Spinal cord (tissue), 10 donors: ENCODE results near the gene TCAP. TPM values are rescaled to one million over a fixed set of nuclear protein-coding genes. Genes with fewer than 3 reads are reported as not detected.

Source experiments
- DNase-seq, 6 donors: peaks; one replicate each; pipeline versions ENCODE4 v3.0.0 to v3.0.0-alpha.2; 2013 to 2015; ENCODE audit warnings: low spot score in 6 of 6, low read depth in 4 of 6
- H3K27ac ChIP-seq: one replicate; pipeline ENCODE4 v1.5.1; 2013; ENCODE audit warnings: low read depth, low read length, control low read depth
- H3K27me3 ChIP-seq: one replicate; pipeline ENCODE4 v1.6.1; 2013; ENCODE audit warnings: low read length; ENCODE audit not compliant: control insufficient read depth, insufficient read depth
- H3K36me3 ChIP-seq: one replicate; pipeline ENCODE4 v1.6.1; 2013; ENCODE audit warnings: low read length; ENCODE audit not compliant: control insufficient read depth, insufficient read depth
- H3K4me1 ChIP-seq: one replicate; pipeline ENCODE4 v1.6.1; 2013; ENCODE audit warnings: low read length; ENCODE audit not compliant: control insufficient read depth, insufficient read depth
- H3K4me3 ChIP-seq: one replicate; pipeline ENCODE4 v1.5.1; 2013; ENCODE audit warnings: low read depth, low read length, control low read depth
- H3K9me3 ChIP-seq: one replicate; pipeline ENCODE4 v1.6.1; 2013; ENCODE audit warnings: low read length; ENCODE audit not compliant: control insufficient read depth, insufficient read depth
- WGBS: methylation state at CpG from one replicate; pipeline ENCODE4 v1.1.5; 2013; ENCODE audit warnings: missing lambda C conversion rate; ENCODE audit not compliant: insufficient coverage; 5-methylcytosine and 5-hydroxymethylcytosine counted together
- polyA plus RNA-seq, 2 donors: library from polyadenylated mRNA; unstranded; fragments of 120-200 nt; gene quantifications; one replicate each; pipeline ENCODE4 v1.2.1, GENCODE V29; 2013; ENCODE audit not compliant: insufficient read length in 2 of 2
- total RNA-seq, 2 donors: library from RNA; depleted of rRNA in 1 of 2; stranded (reverse); fragments of 120-200 nt in 1 of 2; fragments of >200 nt in 1 of 2; gene quantifications; one replicate each; pipeline versions ENCODE4 v1.2.3 to v1.2.4, GENCODE V29; 2013 to 2014
- donor health status: healthy.

TCAP gene
- total and polyA plus RNA-seq, 4 donors = 0.30 to 6.0 (median 3.3) TPM

GRCh38 chr17:39659279-39660010, 5.7 kb upstream of the TCAP start:
- Histone ChIP-seq H3K4me1 (peaks cover 31% of the 10 kb centered on the region), H3K4me3 (no peak overlapping the region), H3K27me3 (no peaks in the 10 kb centered on the region), H3K9me3 (no peaks in the 10 kb centered on the region), H3K36me3 (peaks cover 93% of the 10 kb centered on the region), H3K27ac (peak overlapping the region; percentile 50)
- 75% methylated on average over 4 of the region's 15 CpGs for WGBS
- DNase-seq = no peak

GRCh38 chr17:39660011-39660360, 5.2 kb upstream of the TCAP start:
- no peaks in the 10 kb centered on the region for H3K9me3 ChIP-seq
- H3K4me3 ChIP-seq = no peak overlapping the region
- H3K4me1 ChIP-seq = peaks cover 27% of the 10 kb centered on the region
- H3K36me3 ChIP-seq = peaks cover 91% of the 10 kb centered on the region
- H3K27me3 ChIP-seq = no peaks in the 10 kb centered on the region
- H3K27ac ChIP-seq = peak overlapping the region; percentile 47
- 89% methylated on average over 5 of the region's 5 CpGs for WGBS
- DNase-seq = no peak

GRCh38 chr17:39660397-39661385, 4.5 kb upstream of the TCAP start:
- H3K4me1 ChIP-seq = peaks cover 30% of the 10 kb centered on the region
- peak overlapping the region; percentile 47 for H3K27ac ChIP-seq
- peaks cover 88% of the 10 kb centered on the region for H3K36me3 ChIP-seq

GRCh38 chr17:39661744-39662541, 3.2 kb upstream of the TCAP start:
- no peak for DNase-seq
- H3K27me3 ChIP-seq = peaks cover 5% of the 10 kb centered on the region
- 94% methylated on average over 7 of the region's 8 CpGs for WGBS
- no peak overlapping the region for H3K4me3 ChIP-seq
- peaks cover 42% of the 10 kb centered on the region for H3K4me1 ChIP-seq
- H3K9me3 ChIP-seq = no peaks in the 10 kb centered on the region
- no peak overlapping the region for H3K27ac ChIP-seq
- peaks cover 79% of the 10 kb centered on the region for H3K36me3 ChIP-seq

More at GRCh38 chr17:39660397-39661385, 4.5 kb upstream of the TCAP start:
- no peak for DNase-seq
- 90% methylated on average over 33 of the region's 35 CpGs for WGBS
- Histone ChIP-seq H3K4me3 (no peak overlapping the region), H3K27me3 (no peaks in the 10 kb centered on the region), H3K9me3 (no peaks in the 10 kb centered on the region)

GRCh38 chr17:39662551-39663339, 2.4 kb upstream of the TCAP start:
- Histone ChIP-seq H3K27me3 (peaks cover 10% of the 10 kb centered on the region), H3K4me3 (no peak overlapping the region), H3K36me3 (peaks cover 71% of the 10 kb centered on the region), H3K9me3 (no peaks in the 10 kb centered on the region), H3K27ac (no peak overlapping the region), H3K4me1 (peaks cover 50% of the 10 kb centered on the region)
- DNase-seq = no peak
- 79% methylated on average over 19 of the region's 22 CpGs for WGBS

- Histone ChIP-seq H3K27ac (no peak overlapping the region), H3K36me3 (peaks cover 65% of the 10 kb centered on the region), H3K9me3 (no peaks in the 10 kb centered on the region), H3K4me1 (peaks cover 55% of the 10 kb centered on the region), H3K4me3 (no peak overlapping the region), H3K27me3 (peaks cover 13% of the 10 kb centered on the region)
- DNase-seq = no peak
- no CpG with 5 or more reads among the region's 4 CpGs for WGBS
These were observed 1.8 kb upstream of the TCAP start for GRCh38 chr17:39663340-39663687.

GRCh38 chr17:39663688-39664580, 1.2 kb upstream of the TCAP start:
- H3K36me3 ChIP-seq = peaks cover 59% of the 10 kb centered on the region
- WGBS = 40% methylated on average over 13 of the region's 17 CpGs
- no peaks in the 10 kb centered on the region for H3K9me3 ChIP-seq
- no peak for DNase-seq
- peaks cover 18% of the 10 kb centered on the region for H3K27me3 ChIP-seq
- H3K4me1 ChIP-seq = peaks cover 61% of the 10 kb centered on the region
- no peak overlapping the region for H3K27ac ChIP-seq
- no peak overlapping the region for H3K4me3 ChIP-seq

GRCh38 chr17:39665642-39666224, 584 bp downstream of the TCAP start:
- peaks cover 65% of the 10 kb centered on the region for H3K4me1 ChIP-seq

More at GRCh38 chr17:39665642-39666224, 584 bp downstream of the TCAP start:
- H3K27me3 ChIP-seq = peaks cover 34% of the 10 kb centered on the region
- no peak overlapping the region for H3K27ac ChIP-seq
- no peak for DNase-seq
- 37% methylated on average over 17 of the region's 17 CpGs for WGBS
- H3K36me3 ChIP-seq = peaks cover 48% of the 10 kb centered on the region
- no peak overlapping the region for H3K4me3 ChIP-seq
- H3K9me3 ChIP-seq = no peaks in the 10 kb centered on the region
